A549 (cell line): Measurements from ENCODE around the gene IRF2BPL.

Experiments used
- CBX2 ChIP-seq: fragments of 200-600 bp; sonication (generic); IDR thresholded peaks from 2 replicates; pipeline ENCODE4 v1.6.1; 2016; ENCODE audit warnings: low read depth, mild to moderate bottlenecking, borderline replicate concordance
- CEBPB ChIP-seq, 2 experiments: fragments of >200 bp in 1 of 2; sonication (Bioruptor Twin) in 1 of 2; formaldehyde crosslinking in 1 of 2; IDR thresholded peaks; 2 replicates each; pipeline ENCODE4 v1.6.1; 2012 to 2016
- CTCF ChIP-seq: fragments of >200 bp; sonication (Bioruptor Twin); formaldehyde crosslinking; IDR thresholded peaks from 3 replicates; pipeline ENCODE4 v1.5.1; 2016
- HMGXB4 ChIP-seq: fragments of 250-450 bp; sonication (Bioruptor Pico); IDR thresholded peaks from 2 replicates; pipeline ENCODE4 v1.5.0; 2021; ENCODE audit warnings: mild to moderate bottlenecking, moderate library complexity, borderline replicate concordance
- KDM1A ChIP-seq: fragments of 200-600 bp; sonication (generic); IDR thresholded peaks from 2 replicates; pipeline ENCODE4 v1.6.1; 2016; ENCODE audit warnings: low read depth, mild to moderate bottlenecking
- POLR2A ChIP-seq: IDR thresholded peaks from 2 replicates; pipeline ENCODE4 v1.6.1; 2012; ENCODE audit warnings: mild to moderate bottlenecking, low read length
- RAD21 ChIP-seq, 2 experiments: fragments of >200 bp in 1 of 2; sonication (Bioruptor Twin) in 1 of 2; formaldehyde crosslinking in 1 of 2; IDR thresholded peaks in 1 of 2; conservative IDR thresholded peaks in 1 of 2; 2 replicates in 1 of 2; 3 replicates in 1 of 2; pipeline ENCODE4 v1.6.1; 2012 to 2018; ENCODE audit warnings: inconsistent platforms in 1 of 2
- REST ChIP-seq: fragments of 200-600 bp; sonication (generic); IDR thresholded peaks from 2 replicates; pipeline ENCODE4 v1.6.1; 2016; ENCODE audit warnings: antibody characterized with exemption, mild to moderate bottlenecking, moderate library complexity
- RNF2 ChIP-seq: fragments of 200-600 bp; sonication (generic); IDR thresholded peaks from 2 replicates; pipeline ENCODE4 v1.6.1; 2016; ENCODE audit warnings: low read depth, mild to moderate bottlenecking, antibody characterized with exemption, moderate library complexity, borderline replicate concordance
- USF2 ChIP-seq: fragments of 450-650 bp; IDR thresholded peaks from 2 replicates; pipeline ENCODE4 v1.6.1; 2014; ENCODE audit warnings: antibody characterized with exemption
- ZC3H11A ChIP-seq: fragments of 450-650 bp; IDR thresholded peaks from 2 replicates; pipeline ENCODE4 v1.6.1; 2014; ENCODE audit warnings: antibody characterized with exemption, mild to moderate bottlenecking
- ZFP36 ChIP-seq: fragments of 450-650 bp; IDR thresholded peaks from 2 replicates; pipeline ENCODE4 v1.6.1; 2014; ENCODE audit warnings: borderline replicate concordance; ENCODE audit not compliant: partially characterized antibody

GRCh38 chr14:77077040-77077439 lies 48.5 kb upstream of the IRF2BPL start:
- TF ChIP-seq REST (no peak), CEBPB (IDR thresholded peaks at IDR 0.05) (no peak), ZC3H11A (no peak), RNF2 (no peak), CTCF (no peak), USF2 (no peak), KDM1A (no peak), POLR2A (no peak), ZFP36 (no peak), RAD21 (conservative IDR thresholded peaks at IDR 0.05 in 1 of 2, IDR thresholded peaks at IDR 0.05 in 1 of 2) (no peak), HMGXB4 (CRISPR knock-in tag) (no peak), CBX2 (no peak)
